Fibroblast of skin of right quadriceps (primary cell): ENCODE measurements around the gene TTF1.

Experiments used
- DNase-seq: peaks from one replicate; pipeline ENCODE4 v3.0.0-alpha.2; 2013

Gene TTF1, protein sequence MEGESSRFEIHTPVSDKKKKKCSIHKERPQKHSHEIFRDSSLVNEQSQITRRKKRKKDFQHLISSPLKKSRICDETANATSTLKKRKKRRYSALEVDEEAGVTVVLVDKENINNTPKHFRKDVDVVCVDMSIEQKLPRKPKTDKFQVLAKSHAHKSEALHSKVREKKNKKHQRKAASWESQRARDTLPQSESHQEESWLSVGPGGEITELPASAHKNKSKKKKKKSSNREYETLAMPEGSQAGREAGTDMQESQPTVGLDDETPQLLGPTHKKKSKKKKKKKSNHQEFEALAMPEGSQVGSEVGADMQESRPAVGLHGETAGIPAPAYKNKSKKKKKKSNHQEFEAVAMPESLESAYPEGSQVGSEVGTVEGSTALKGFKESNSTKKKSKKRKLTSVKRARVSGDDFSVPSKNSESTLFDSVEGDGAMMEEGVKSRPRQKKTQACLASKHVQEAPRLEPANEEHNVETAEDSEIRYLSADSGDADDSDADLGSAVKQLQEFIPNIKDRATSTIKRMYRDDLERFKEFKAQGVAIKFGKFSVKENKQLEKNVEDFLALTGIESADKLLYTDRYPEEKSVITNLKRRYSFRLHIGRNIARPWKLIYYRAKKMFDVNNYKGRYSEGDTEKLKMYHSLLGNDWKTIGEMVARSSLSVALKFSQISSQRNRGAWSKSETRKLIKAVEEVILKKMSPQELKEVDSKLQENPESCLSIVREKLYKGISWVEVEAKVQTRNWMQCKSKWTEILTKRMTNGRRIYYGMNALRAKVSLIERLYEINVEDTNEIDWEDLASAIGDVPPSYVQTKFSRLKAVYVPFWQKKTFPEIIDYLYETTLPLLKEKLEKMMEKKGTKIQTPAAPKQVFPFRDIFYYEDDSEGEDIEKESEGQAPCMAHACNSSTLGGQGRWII

GRCh38 chr9:132406554-132407122 is at the start of gene TTF1:
TTF1 (minus strand) TSS chr9:132406840; CDS start chr9:132402821, 4,019 bp downstream.
- peak; percentile 88 for DNase-seq

DNA sequence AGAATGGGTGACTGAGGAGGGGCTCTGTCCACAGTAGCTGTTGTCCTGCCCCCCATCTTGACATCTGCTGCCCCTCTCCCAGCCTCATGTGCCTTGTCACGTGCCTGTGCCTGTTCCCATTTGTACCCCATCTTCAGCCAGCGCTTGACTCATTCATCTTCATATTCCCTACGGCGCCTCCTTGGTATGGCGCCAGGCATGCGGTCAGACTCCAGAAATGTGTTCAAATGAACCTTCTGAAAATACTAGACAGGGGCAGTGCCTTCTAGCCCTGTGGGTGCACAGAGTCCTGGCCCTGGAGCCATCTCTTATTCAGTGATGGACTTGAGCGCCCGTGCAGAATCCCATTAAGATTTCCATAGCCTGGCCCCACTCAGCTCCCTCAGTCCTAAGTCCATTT is 49.6 kb upstream of the TTF1 start:
- DNase-seq: no peak

DNA sequence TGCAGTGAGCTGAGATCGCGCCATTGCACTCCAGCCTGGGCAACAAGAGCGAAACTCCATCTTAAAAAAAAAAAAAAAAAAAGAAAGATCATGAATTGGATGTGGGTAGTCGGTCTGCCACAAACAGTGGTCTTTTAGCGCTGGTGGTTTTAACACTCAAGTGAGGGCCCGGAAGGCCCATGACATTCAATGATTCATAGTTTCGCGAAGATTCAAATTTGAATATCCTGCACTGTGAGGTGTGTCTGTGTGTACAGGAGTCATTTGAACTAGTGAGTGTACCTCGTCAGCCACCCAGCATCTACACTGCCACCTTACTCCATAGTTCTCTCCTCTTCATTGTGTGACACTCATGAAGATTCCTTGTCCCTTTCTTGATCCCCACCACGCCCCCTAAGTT is 44.6 kb upstream of the TTF1 start:
- DNase-seq: no peak

DNA sequence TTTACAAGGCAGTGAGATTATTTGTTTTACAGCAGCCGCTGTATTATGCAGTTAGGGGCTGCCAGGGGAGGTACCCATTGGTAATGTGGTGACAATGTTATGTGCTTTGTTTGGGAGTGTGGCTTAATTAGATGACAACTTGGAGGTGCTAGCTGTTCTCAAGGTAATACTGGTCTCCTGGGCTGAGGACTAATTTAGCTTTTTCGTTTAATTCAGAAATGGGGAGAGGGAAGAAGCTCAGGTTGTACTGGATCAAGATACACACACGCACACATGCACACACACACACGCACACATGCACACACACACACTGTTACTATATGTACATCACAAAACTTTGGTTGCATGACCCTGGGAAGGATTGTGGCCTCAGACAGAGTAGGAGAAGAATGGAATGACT is 41.3 kb upstream of the TTF1 start:
- no peak for DNase-seq

GRCh38 chr9:132447346-132447745 is 40.7 kb upstream of the TTF1 start:
- no peak for DNase-seq

GRCh38 chr9:132446887-132447286 is 40.2 kb upstream of the TTF1 start:
- DNase-seq: no peak

DNA sequence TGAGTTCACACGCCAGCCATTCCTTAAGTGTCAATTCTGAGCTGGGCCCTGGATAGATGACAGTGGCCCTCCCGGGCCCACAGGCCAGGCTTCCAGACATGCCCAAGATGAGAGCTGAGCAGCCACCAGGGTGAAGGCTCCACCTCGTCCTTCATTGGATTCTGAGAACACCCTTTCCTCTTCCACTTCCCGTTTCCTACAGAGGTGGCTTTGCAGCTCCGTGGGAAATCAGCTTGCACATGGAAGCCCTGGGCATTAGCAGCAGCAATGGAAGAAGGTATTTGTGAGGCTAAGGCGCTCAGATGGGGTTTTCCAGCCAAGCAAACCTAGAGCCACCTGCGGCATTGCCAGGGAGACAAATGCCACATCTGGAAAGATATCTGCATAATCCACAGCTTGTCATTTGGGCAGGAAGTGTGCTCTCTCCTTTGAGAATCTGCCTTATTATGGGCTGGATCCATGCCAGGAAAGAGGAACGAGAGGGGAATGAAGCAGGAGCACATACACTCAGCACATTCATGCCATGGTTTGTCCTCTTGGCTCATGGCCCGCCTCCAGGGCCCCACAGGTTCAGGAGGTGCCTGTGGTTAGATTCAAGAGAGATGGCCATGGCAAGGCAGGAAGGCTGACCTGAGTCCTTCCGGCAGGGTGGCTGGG is 37.4 kb upstream of the TTF1 start:
- DNase-seq: no peak

GRCh38 chr9:132441404-132441803 is 34.8 kb upstream of the TTF1 start:
- DNase-seq: no peak

- DNase-seq: no peak
These were observed 34.1 kb upstream of the TTF1 start for GRCh38 chr9:132440735-132441134.

DNA sequence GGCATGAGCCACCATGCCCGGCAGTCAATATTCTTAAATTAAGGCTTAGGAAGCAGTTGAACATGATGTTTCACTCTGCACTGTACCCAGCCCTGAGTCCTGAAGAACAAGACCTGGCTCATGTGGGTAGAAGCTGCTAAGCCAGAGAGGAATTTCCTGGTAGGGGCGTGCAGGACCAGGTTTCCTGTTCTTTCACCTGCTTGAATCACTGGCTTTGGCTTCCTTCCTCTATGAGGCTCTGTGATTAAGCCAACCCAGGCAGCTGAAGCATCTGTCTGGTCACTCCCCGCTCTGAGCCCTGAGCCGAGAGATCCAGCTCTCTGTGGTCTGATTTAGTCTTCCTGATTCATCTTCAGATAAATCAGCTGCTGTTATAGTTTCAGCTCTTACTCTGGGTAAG is 32.5 kb upstream of the TTF1 start:
- DNase-seq: no peak

DNA sequence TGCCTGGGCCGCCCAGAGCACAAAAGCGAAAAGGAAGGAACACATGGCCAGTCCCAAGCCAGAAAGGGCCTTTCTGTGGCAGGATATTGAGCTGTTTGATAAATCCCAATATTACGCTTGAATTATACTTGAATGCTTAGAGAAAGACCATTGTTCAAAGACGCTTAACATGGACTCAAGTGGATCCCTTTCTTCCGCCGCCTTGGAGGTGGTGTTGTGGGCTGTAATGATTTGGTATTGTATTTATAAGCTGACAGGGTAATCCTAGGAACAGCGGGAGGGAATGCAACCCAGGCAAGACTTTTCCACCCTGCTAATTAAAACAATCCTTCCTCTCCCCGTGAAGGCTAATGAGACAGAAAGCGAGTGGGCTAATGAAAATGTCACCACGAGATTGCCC is 28.2 kb upstream of the TTF1 start:
- DNase-seq: no peak

- DNase-seq: no peak
These were observed 24.4 kb upstream of the TTF1 start for GRCh38 chr9:132430998-132431397.

GRCh38 chr9:132426639-132427414 is 20.2 kb upstream of the TTF1 start:
- DNase-seq: no peak

DNA sequence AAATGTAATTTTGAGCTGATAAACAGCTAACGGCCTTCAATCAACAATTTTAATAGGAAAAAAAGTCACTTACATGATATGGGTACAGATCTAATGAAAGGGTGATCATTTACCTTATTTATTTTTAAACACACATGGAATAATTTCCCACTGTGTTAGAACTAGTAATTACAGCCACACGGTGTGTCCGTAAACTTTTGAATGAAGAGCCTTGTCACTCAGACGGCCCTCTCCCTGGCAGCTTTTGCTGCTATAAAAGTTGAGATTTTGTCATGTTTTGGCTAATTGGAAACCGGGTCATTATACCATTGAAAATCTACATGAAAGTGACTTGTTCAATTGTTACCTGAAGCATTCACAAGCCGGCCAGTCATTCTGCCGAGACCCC is 19.0 kb upstream of the TTF1 start:
- DNase-seq: no peak

DNA sequence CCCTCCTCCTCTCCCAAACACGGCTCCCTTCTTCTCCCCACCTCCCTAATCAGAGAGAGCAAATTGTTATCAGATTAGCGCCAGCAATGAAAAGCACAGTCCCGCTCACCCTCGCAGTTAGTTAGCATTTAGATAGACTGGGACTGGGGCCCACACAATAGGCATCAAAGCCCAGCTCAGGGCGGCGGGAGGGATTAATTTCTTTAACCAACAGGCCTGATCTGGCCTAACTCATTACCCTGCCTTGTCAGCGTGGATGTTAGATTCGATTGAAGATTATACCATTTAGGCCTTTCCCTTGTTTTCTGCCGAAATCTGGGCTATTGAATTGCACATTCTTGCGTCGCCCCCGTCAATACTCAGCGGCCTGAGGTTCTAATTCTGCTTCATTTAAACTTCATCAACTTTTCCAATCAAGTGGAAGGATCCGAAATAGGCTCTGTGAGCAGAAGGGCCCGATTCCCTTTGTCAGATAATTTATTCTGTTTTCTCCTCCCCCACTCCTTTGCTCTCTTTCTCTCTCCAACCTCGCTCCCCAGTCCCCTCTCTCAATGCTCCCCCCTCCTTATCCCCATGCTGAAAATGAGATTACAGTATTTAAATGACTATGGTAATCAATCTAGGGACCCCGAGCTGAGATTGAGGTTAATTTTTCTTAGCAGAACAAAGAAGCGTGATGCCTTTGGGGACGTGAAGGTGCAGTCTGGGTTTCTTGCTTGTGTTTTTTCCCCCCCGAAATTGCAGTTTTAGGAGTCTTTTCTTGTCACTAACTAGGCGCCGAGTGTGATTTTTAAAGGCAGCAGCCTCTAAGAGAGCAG is 18.4 kb upstream of the TTF1 start:
- no peak for DNase-seq

DNA sequence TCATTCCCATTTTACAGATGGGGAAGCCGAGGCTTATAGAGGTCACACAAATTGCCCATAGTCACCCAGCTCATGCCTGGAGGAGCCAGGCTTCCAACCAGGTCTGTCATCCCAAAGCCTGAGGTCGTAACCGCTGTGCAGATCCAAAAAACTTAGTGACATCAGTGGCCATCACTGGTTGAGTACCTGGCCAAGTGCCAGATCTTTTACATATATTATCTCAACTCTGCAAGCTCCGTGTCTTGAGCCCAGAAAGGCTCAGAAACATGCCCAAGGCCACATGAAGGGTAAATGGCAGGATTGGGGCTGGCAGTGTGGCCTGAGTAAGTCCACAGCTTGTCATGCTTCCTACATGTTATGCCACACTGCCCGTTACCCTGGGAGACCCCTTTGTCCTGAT is 16.9 kb upstream of the TTF1 start:
- DNase-seq: no peak

DNA sequence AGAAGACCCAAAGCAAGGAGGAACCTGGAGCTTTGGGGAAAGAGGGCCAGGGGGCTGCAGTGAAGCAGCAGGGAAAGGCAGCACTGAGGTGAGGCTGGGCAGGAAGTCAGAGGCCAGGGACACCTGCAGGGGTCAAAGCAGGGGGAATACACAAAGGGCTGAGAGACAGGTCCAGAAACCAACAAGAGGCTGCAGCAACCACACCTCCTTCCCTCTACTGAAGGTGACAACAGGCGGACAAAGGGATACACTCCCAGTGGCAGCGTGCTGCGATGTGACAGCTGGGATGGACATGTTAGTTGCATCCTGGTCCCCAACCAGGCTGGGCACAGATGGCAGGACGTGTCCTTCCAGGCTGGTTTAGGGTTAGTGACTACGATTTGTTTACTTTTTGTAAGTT is 15.9 kb upstream of the TTF1 start:
- no peak for DNase-seq

DNA sequence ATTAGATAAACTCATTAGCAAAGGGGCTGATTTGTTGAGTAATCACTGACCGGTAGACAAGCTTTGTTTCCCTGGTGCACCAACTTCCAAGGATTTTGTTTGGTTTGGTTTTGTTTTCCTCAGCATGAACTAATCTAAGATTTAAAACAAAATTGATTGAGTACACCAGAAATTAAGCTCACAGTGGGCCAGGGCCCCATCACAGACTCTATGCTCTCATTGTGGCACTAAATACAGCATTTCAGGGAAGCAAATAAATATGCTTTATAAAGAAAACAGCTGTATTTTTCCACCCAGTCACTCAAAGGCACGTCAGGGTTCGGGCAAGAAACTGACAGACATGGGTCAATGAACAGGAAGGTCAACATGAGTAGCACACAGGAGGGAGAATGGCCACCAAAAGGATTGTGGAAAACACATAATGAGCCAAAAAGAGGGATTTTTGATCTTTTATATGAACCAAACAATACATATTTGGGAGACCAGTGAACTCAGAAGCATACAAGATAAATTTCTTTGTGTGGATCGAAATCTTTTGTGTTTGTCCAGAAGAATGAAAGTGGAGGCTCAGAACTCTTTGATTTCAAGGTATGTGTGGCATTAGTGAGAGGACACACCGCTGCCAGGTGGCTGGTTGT is 12.2 kb upstream of the TTF1 start:
- no peak for DNase-seq

DNA sequence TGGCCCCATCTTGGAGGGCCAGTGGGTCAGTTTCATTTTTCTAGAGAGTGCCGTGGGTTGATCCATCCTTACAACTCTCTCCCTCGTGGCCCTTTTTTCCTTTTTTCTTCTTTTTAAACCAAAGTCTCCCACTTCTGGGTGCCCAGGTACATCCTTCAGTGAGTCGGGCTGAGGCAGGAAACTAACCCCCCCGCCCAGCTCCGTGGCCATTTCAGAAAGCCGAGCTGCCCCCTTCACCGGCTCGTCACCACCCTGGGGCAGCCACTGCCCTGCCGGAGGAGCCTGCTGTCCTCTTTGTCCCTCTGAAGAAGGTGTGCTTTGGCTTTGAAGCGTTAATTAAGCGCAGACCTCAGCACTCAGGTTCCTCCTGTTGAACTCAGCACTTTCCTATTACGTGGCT is 8.5 kb upstream of the TTF1 start:
- DNase-seq: no peak

- DNase-seq: no peak
These were observed 8.1 kb upstream of the TTF1 start for GRCh38 chr9:132414731-132415130.

- no peak for DNase-seq
These were observed 7.3 kb upstream of the TTF1 start for GRCh38 chr9:132413926-132414325.
